CD4-positive, alpha-beta T cell (primary cell): ENCODE measurements around the gene NCF4. TPM values are rescaled to one million over a fixed set of nuclear protein-coding genes. Genes with fewer than 3 reads are reported as not detected.

ENCODE experiments used
- ATAC-seq: fragments of 200-7000 bp; cut with Tn5 transposase; one replicate; pipeline ENCODE4 v1.10.0; 2022; ENCODE audit warnings: mild to moderate bottlenecking; ENCODE audit not compliant: poor library complexity
- CTCF ChIA-PET: fragments of 350-600 bp; sonication (Branson Sonifier 250); formaldehyde crosslinking; loops from one replicate; lab custom pipeline; 2021; ENCODE audit warnings: antibody characterized with exemption, inconsistent platforms; lab: Charles Lee
- POLR2A ChIA-PET: fragments of 350-600 bp; sonication (Branson Sonifier 250); formaldehyde crosslinking; loops from one replicate; lab custom pipeline; 2021; ENCODE audit warnings: antibody characterized with exemption, inconsistent platforms; lab: Charles Lee
- DNase-seq, 14 experiments: peaks; one replicate each; pipeline ENCODE4 v3.0.0-alpha.2; 2013 to 2020; ENCODE audit warnings: mixed read lengths in 2 of 14
- H3K27ac ChIP-seq, 2 donors: one replicate each; pipeline versions ENCODE4 v1.5.1 to v1.7.0; 2013; ENCODE audit warnings: low read length in 2 of 2, low read depth in 1 of 2, mild to moderate bottlenecking in 1 of 2
- H3K27me3 ChIP-seq, 2 experiments: 1 replicate in 1 of 2; 2 replicates in 1 of 2; pipeline versions ENCODE4 v1.6.1 to v1.7.0; 2013; ENCODE audit warnings: low read length in 2 of 2, control low read depth in 1 of 2, mild to moderate bottlenecking in 1 of 2, moderate library complexity in 1 of 2; ENCODE audit not compliant: insufficient read depth in 2 of 2, control insufficient read depth in 1 of 2
- H3K36me3 ChIP-seq: one replicate; pipeline ENCODE4 v1.6.1; 2013; ENCODE audit warnings: low read length, control low read depth; ENCODE audit not compliant: insufficient read depth
- H3K4me1 ChIP-seq: one replicate; pipeline ENCODE4 v1.6.1; 2013; ENCODE audit warnings: low read length, control low read depth; ENCODE audit not compliant: insufficient read depth
- H3K4me3 ChIP-seq: one replicate; pipeline ENCODE4 v1.5.1; 2013; ENCODE audit warnings: mild to moderate bottlenecking, low read length, moderate library complexity
- H3K9me3 ChIP-seq, 2 experiments: 1 replicate in 1 of 2; 2 replicates in 1 of 2; pipeline versions ENCODE4 v1.6.1 to v1.7.0; 2013; ENCODE audit warnings: low read length in 2 of 2, mild to moderate bottlenecking in 2 of 2, control low read depth in 1 of 2, moderate library complexity in 1 of 2; ENCODE audit not compliant: control insufficient read depth in 1 of 2, insufficient read depth in 1 of 2
- H3K27ac Mint-ChIP-seq: one replicate; pipeline ENCODE4 v1.8.0; 2020; ENCODE audit warnings: mixed read lengths
- H3K27me3 Mint-ChIP-seq: one replicate; pipeline ENCODE4 v1.8.0; 2021; ENCODE audit warnings: mixed read lengths
- H3K36me3 Mint-ChIP-seq: one replicate; pipeline ENCODE4 v1.8.0; 2021; ENCODE audit warnings: low read depth, mixed read lengths
- H3K4me1 Mint-ChIP-seq: one replicate; pipeline ENCODE4 v1.8.0; 2021; ENCODE audit warnings: low read depth, mixed read lengths
- H3K4me3 Mint-ChIP-seq: one replicate; pipeline ENCODE4 v1.8.0; 2020; ENCODE audit warnings: mild to moderate bottlenecking, mixed read lengths
- H3K9me3 Mint-ChIP-seq: one replicate; pipeline ENCODE4 v1.8.0; 2020; ENCODE audit warnings: mixed read lengths
- intact Hi-C, 2 experiments: fragments of 100-400 bp; cut with DNase I in 1 of 2; cut with micrococcal nuclease in 1 of 2; formaldehyde crosslinking; loops; one replicate each; pipeline versions ENCODE4 v1.15.1 to v1.9.0; 2023 to 2025; cut with DNase I, micrococcal nuclease
- total RNA-seq, 174 experiments: library from RNA in 2 of 174; stranded (reverse) in 2 of 174; gene quantifications; one replicate each; pipeline ENCODE4 v1.2.3 and lab custom pipeline; 2021 to 2026
- TF ChIP-seq, protein P1 (sequence below): fragments of 200-600 bp; IDR thresholded peaks from one replicate; pipeline ENCODE4 v1.8.0; 2022; ENCODE audit warnings: antibody characterized with exemption, mild to moderate bottlenecking

Gene NCF4
- total RNA-seq, 2 experiments from 2014 or later = 7.7 to 8.0 TPM

DNA sequence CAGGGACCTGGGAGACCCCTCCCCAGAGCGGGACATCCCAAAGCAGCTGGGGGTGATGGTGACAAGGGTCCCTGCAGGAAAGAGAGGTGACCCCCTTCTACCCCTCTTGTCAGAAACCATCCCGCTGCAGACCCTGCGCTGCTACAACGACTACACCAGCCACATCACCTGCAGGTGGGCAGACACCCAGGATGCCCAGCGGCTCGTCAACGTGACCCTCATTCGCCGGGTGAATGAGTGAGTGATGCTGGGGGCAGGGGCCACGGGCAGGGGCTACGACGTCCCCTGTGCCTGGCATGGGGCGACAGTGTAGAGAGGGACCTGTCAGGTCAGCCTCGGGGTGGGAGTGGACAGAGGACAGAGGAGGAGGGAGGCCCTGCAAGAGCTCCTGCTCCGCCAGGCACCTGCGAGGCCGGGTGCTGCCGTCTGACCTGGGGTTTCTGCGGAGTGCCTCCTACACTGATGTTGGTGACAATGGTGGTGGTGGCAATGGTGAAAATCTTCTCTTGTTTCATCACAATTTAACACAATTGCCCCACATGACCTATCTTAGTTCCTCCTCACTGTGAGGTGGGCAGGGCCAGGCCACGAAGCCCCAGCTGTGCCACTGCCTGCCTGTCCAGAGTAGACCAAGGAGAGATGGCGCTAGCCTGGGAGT lies 62.5 kb downstream of the NCF4 start:
- Histone ChIP-seq H3K27ac (no peak overlapping the region), H3K4me3 (no peak overlapping the region), H3K4me1 (no peaks in the 10 kb centered on the region), H3K9me3 (no peaks in the 10 kb centered on the region), H3K27me3 (peaks cover 0 to 11% of the 10 kb centered on the region in 2 experiments), H3K36me3 (no peaks in the 10 kb centered on the region)
- H3K9me3 Mint-ChIP-seq = no peaks in the 10 kb centered on the region
- H3K4me1 Mint-ChIP-seq = no peaks in the 10 kb centered on the region
- DNase-seq = no peak
- peaks cover 24% of the 10 kb centered on the region for H3K27me3 Mint-ChIP-seq
- POLR2A ChIA-PET = no interaction called here
- CTCF ChIA-PET = no interaction called here
- H3K27ac Mint-ChIP-seq = no peak overlapping the region
- H3K36me3 Mint-ChIP-seq = no peaks in the 10 kb centered on the region
- no peak for ATAC-seq
- H3K4me3 Mint-ChIP-seq = no peak overlapping the region
- TF ChIP-seq, protein P1, sequence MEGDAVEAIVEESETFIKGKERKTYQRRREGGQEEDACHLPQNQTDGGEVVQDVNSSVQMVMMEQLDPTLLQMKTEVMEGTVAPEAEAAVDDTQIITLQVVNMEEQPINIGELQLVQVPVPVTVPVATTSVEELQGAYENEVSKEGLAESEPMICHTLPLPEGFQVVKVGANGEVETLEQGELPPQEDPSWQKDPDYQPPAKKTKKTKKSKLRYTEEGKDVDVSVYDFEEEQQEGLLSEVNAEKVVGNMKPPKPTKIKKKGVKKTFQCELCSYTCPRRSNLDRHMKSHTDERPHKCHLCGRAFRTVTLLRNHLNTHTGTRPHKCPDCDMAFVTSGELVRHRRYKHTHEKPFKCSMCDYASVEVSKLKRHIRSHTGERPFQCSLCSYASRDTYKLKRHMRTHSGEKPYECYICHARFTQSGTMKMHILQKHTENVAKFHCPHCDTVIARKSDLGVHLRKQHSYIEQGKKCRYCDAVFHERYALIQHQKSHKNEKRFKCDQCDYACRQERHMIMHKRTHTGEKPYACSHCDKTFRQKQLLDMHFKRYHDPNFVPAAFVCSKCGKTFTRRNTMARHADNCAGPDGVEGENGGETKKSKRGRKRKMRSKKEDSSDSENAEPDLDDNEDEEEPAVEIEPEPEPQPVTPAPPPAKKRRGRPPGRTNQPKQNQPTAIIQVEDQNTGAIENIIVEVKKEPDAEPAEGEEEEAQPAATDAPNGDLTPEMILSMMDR = no peak
- intact Hi-C loops = no loop called here

GRCh38 chr22:36924151-36924698 lies 63.4 kb downstream of the NCF4 start:
- ATAC-seq = no peak

DNA sequence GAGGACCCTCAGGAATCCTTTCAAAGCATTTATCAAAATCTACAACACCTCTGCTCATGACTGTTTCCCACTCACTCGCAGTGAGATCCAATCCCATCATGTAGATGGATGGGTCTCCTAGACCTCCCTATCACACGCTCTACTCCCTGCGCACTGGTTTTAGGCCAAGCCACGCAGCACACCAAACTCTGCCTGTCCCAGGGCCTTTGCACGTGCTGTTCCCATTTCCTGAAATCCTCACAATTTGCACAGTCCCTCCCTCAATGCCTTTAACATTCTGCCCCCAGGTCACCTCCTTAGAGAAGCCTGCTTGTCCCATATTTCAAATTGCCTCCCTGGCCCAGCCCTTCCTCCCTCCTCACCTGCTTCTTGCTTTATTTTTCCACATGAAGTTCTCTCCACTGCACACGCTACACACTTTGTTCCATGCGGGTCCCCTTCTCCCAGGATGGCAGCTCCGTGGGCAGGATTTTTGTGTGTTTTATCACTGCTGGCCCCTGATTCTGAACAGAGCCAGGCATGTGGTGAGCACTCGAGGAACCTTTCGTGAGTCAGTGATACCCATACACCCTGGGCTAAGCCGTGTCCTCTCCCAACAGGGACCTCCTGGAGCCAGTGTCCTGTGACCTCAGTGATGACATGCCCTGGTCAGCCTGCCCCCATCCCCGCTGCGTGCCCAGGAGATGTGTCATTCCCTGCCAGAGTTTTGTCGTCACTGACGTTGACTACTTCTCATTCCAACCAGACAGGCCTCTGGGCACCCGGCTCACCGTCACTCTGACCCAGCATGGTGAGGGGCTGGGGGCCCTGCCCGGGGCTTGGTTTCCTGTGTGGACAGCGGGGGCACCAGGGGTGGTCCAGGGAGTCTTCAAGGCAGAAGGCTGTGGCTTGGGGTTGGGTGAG lies 64.8 kb downstream of the NCF4 start:
- H3K27me3 Mint-ChIP-seq = peaks cover 19% of the 10 kb centered on the region
- no peak overlapping the region for H3K27ac ChIP-seq
- CTCF ChIA-PET = no interaction called here
- POLR2A ChIA-PET = no interaction called here
- no peaks in the 10 kb centered on the region for H3K4me1 ChIP-seq
- no peaks in the 10 kb centered on the region for H3K9me3 Mint-ChIP-seq
- no peak overlapping the region for H3K4me3 ChIP-seq
- no peaks in the 10 kb centered on the region for H3K4me1 Mint-ChIP-seq
- no peaks in the 10 kb centered on the region for H3K36me3 ChIP-seq
- intact Hi-C loops = no loop called here
- TF ChIP-seq, protein P1 = no peak
- no peak for DNase-seq
- no peaks in the 10 kb centered on the region for H3K36me3 Mint-ChIP-seq
- no peak overlapping the region for H3K27ac Mint-ChIP-seq
- H3K4me3 Mint-ChIP-seq = no peak overlapping the region
- peaks cover 0 to 4% of the 10 kb centered on the region in 2 experiments for H3K9me3 ChIP-seq
- peaks cover 0 to 12% of the 10 kb centered on the region in 2 experiments for H3K27me3 ChIP-seq
- no peak for ATAC-seq

More at GRCh38 chr22:36924151-36924698, 63.4 kb downstream of the NCF4 start:
- TF ChIP-seq, protein P1 = no peak
- peaks cover 0 to 4% of the 10 kb centered on the region in 2 experiments for H3K9me3 ChIP-seq
- Mint-ChIP-seq H3K27me3 (peaks cover 23% of the 10 kb centered on the region), H3K4me3 (no peak overlapping the region), H3K36me3 (no peaks in the 10 kb centered on the region), H3K4me1 (no peaks in the 10 kb centered on the region), H3K9me3 (no peaks in the 10 kb centered on the region), H3K27ac (no peak overlapping the region)
- H3K36me3 ChIP-seq = no peaks in the 10 kb centered on the region
- DNase-seq = no peak
- CTCF ChIA-PET = no interaction called here
- H3K4me1 ChIP-seq = no peaks in the 10 kb centered on the region
- H3K27me3 ChIP-seq = peaks cover 0 to 12% of the 10 kb centered on the region in 2 experiments
- POLR2A ChIA-PET = no interaction called here
- intact Hi-C loops = no loop called here
- no peak overlapping the region for H3K27ac ChIP-seq
- no peak overlapping the region for H3K4me3 ChIP-seq
